IPS-NIHi11 (cell line): Measurements from ENCODE around the gene APBB2.
A peak's percentile ranks its signal among the peaks of the same experiment; 100 is the strongest.

Source experiments
- DNase-seq: peaks from one replicate; pipeline ENCODE4 v3.0.0; 2012; ENCODE audit warnings: mixed read lengths, low spot score

The APBB2 gene

DNA sequence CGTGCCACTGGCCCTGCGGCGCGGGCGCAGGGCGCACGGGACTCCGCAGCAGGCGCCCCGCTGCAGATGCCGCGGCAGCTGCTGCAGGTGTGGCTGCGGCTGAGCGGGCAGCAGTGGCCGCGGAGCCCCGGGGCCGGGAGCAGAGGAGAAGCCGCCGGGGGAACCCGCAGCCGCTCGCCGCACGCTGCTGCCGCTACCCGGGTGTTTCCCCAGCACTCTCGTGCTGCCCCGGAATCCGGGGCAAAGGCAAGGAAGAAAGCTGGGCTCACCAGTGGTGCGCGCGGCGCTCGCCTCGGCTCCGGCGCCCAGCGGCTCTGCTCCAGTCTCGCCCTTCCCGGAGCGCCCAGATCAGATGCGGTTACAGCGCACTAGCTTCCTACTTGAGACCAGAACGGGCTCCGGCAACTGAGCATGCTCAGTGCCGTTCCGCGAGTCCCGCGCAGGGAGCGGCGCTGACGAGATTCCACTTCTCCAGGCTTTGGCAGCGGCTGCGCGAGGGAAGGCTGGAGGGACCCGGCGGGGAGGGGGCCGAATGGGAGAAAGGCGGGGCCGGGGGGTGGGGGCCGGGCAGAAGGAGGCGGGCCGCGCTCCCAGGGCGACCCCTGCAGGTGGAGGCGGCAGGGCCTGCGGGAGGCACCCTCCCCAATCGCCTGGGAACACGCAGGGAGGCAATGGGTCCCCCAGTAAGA, at the start of gene APBB2:
Gene APBB2 (minus strand): TSS at position 407 of the 689 bp plus-strand sequence. CDS start 181,288 bp downstream, outside the sequence.
- DNase-seq: peak; percentile 98

DNA sequence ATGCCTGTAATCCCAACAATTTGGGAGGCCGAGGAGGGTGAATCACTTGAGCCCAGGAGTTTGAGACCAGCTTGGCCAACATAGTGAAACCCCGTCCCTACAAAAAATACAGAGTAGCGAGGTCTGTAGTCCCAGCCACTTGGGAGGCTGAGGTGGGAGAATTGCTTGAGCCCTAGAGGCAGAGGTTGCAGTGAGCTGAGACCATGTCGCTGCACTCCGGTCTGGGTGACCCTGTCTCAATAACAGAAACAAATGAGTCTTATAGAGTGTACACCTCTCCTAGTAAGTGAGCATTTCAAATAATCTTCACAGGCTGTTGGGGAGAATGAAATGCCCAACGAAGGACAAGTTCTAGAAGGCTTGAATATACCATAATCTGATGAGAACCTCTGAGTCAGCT, 47.9 kb upstream of the APBB2 start:
- DNase-seq: no peak

DNA sequence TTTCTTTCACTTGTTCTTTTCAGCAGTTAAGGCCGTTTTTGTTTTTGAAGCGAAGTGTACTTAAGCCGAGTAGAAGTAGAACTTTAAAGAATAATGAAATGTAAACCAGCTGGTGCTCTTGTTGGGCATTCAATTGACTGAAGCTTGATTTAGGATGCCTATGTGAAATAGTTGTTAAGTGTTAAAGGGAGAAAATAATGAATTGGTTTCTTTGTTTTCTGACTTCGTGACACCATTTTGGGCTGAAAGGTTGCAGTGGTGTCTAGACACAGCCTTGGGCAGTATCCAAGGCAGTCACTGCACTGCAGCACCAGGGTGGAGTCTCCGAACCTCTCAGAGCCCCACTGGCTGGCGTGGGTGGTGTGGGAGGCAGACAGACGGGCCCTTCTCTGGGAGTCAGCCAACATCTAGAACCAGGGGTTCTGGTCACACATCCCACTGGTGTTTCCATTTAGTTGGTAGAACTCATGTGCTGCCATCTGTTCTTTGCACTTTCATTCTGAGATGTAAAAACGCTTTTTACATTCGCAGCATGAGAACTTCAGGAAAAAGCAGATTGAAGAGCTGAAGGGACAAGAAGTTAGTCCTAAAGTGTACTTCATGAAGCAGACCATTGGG, 45.9 kb upstream of the APBB2 start:
- no peak for DNase-seq

DNA sequence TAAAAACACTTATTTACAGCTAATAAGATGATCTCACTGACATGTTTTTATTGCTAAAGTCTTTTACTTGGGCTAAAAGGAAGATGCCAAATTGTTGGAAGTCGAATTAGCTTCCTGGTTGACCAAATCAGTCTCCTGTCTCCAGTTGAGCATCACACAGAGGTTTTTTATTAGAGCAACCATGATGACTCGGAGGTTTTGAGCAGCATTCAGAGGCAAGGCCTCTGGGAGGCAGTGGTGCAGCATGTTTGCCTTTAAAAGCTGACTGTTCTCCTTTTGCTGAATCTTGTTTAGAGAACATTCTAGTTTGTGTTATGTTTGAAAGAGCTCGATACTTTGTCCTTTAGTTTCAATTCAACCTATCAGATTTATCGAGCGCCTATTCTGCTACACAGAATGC, 44.4 kb upstream of the APBB2 start:
- DNase-seq: peak; percentile 41

DNA sequence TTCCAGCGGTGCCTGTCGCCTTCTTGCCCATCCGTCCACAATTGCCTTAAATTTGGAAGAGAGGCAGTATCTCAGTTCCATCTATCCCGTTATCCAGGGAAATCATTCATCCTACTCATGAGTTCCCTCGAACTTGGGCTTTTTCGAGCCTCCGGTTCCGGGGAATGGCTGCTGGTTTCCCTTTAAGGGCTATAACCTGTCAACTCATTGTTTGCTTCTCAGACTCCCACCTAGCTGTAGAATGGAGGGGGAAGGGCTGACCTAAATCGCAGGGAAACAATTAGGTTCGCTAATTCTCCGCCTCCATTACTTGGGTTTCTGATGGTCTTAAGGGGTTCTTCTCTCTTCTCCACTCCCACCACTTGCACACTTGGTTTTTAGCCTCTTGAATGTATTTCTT, 43.6 kb upstream of the APBB2 start:
- peak; percentile 23 for DNase-seq

DNA sequence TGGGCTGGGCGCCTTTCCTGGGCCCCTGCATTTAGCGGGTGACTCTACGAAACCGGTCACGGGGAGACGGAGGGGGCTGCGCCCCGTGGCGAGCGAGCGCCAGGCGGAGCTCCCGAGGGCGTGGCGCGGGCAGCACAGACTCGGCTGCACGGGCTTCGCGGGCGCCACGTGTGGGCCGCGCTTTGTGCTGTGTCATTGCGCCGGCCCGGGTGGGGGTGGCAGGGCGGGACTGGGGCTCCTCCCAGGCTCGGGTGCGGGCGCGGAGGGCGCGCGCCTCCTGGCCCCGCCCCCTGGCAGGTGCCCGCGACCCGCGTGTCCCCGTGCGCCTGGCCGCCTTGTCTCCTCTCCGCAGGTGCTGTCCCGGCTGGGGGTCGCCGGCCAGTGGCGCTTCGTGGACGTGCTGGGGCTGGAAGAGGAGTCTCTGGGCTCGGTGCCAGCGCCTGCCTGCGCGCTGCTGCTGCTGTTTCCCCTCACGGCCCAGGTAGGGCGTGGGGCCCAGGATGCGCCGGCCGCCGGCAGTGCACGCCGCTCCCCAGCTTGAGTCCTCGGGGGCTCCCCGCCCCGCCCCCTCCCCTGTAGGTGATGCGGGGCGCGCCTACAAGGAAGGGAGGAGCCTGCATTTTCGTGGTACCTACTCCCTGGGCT, 43.0 kb upstream of the APBB2 start:
- DNase-seq: peak; percentile 75

DNA sequence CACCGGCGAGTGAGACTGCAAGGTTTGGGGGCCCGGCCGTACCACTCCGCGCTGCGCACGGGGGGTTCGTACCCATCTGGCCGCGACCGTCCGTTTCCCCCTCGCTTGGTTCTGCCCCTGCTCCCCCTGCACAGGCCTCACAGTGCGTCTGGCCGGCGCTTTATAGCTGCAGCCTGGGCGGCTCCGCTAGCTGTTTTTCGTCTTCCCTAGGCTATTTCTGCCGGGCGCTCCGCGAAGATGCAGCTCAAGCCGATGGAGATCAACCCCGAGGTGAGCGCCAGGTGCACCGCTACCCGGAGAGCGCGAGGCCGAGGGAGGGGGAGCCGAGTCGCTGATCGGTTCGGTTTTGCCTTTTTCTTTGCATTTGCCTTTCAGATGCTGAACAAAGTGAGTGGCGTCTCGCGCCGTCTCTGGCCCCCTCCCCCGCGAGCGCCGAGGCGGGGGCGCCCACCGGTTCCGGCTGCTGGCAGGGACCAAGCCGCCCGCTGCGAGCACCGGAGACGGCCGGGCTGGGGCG, 42.5 kb upstream of the APBB2 start, which contains the start of gene UCHL1:
Gene UCHL1 (plus strand): TSS at position 189 of the 517 bp plus-strand sequence. CDS start 49 bp downstream, at position 238.
- DNase-seq: peak; percentile 87

DNA sequence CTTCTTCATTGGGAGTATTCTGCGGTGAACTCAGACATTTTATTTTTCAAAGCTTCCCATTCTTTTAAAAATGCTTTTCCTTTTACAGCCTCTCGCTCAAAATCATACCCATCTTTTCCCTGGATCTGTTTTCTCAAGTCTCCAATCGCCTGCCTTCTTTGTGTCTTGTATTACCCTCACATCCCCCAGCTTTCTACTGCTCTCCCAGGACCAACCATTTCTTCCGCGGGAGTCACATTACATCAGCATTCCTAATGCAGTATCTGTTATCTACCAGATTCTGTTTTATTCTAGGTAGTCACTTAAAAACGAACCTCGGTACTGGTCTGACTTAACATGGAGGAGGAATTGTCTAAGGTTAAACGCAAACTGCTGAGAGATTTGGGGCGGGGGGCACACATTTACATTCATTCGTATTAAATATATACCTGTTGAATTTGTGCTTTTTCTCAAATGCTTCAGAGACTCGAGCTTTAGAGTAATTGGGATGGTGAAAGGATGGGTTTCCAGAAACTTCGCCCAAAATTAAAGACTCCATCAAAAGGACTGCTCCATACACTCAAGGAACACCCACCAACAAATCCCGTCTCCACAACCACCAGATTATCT, 41.9 kb upstream of the APBB2 start:
- DNase-seq: peak; percentile 21

DNA sequence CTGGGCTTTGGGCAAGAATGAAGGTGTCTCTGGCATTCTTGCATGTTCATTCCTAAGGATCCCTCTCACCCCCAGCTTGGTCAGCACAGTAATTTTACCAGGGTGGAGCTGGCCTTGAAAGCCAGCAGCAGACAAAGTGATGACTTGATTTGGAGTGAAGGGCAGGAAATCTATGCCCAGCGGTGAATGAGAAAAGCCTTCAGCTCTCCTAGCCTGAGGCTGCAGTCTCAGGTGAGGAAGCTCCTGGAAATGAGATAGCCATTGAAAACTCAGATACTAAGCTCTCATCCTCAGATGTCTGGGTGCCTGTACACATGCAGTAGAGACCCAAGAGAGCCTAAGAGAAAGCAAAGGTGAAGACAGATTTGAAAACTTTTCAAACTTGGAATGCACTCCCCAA, 31.6 kb upstream of the APBB2 start:
- no peak for DNase-seq

DNA sequence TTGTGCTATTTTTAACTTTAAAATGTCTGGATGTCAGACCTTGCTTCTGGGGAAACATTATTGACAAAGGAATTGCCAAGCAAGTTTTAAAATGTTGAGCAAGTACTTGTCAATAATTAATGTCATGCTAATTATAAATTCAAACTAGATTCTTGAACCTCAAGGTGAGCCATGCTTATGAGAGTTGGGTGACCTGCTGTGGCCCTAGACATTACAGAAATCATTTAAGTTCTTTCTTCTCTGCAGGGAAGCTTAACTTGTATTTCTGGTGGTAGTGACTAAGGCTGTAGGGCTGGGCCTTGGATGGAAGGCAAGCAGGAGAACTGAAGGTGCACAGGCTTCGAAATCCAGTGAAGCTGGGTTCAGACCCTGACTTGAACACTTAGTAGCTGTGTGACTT, 27.6 kb upstream of the APBB2 start:
- no peak for DNase-seq

DNA sequence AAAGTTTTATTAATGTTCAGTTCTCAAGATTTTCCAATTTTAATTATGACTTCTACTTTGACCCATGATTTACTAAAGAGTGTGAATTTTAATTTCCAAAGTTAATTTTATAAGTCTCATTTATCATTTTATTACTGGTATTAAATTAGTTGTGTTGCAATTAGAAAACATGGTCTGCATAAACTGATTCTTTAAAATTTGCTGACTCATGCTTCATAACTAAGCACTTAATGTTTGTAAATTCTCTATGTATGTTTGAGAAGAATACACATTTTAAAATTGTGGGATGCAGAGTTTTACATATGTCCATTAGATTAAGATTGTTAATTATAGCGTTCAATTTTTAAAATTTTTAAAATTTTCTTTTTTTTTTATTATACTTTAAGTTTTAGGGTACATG, 22.2 kb upstream of the APBB2 start:
- no peak for DNase-seq

DNA sequence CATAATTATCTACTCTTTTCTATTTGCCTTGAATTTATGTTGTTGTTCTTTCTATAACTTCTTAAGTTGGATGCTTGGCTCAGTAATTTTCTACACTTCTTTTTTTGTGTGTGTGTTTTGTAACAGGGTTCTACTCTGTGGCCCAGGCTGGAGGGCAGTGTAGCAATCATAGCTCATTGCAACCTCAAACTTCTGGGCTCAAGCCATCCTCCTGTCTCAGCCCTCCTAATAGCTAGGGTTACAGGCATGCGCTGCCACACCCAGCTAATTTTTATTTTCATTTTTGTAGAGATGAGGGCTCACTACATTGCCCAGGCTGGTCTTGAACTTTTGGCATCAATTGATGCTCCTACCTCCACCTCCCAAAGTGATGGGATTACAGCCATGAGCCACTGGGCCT, 21.7 kb upstream of the APBB2 start:
- DNase-seq: no peak

DNA sequence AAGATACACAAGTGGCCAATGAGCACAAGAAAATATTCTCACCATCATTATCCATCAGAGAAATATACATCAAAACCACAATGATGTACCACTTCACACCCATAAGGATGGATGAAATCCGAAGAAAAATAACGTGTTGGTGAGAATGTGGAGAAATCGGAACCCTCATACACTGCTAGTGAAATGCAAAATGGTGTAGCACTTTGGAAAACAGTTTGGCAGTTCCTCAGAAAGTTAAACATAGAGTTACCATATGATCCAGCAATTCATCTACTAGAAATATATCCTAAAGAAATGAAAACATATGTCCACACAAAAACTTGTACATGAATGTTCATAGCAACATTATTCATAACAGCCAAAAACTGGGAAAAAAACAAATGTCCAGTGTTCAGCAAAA, 18.5 kb upstream of the APBB2 start:
- DNase-seq: no peak

DNA sequence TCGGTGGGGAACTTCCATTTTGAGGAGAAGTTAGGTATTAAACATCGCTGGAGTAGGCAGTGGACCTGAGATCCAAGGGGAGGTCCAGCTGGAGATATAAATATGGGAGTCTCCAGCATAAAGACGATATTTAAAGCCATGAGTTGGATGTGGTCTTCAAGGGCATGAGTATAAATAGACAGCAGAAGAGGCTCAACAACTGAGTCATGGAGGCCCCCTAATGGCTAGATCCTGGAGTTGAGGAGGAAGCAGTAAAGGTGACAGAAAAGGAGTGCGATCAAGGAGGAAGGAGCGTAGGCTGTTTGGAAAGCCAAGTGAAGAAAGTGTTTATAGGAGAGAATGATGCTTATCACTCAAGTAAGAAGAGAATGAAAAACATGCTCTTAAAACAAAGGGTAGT, 18.1 kb upstream of the APBB2 start:
- DNase-seq: no peak

DNA sequence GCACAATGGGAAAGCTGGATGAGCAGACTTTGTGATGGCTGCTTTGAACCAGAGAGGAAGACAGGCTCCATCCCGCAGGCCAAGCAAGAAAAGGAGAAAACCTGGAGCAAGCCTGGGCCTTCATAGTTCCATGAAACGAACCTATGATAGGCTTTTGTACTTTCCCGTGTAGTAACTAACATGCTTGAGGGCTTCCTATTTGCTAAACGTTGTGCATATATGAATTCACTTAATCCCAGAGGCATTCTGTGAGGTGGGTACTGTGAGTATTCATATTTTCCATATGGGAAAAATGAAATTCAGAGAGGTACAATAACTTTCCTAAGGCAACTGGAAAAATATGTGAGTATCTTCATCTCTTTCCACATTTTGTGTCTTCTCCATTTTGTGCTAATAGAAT, 13.6 kb upstream of the APBB2 start:
- DNase-seq: no peak

DNA sequence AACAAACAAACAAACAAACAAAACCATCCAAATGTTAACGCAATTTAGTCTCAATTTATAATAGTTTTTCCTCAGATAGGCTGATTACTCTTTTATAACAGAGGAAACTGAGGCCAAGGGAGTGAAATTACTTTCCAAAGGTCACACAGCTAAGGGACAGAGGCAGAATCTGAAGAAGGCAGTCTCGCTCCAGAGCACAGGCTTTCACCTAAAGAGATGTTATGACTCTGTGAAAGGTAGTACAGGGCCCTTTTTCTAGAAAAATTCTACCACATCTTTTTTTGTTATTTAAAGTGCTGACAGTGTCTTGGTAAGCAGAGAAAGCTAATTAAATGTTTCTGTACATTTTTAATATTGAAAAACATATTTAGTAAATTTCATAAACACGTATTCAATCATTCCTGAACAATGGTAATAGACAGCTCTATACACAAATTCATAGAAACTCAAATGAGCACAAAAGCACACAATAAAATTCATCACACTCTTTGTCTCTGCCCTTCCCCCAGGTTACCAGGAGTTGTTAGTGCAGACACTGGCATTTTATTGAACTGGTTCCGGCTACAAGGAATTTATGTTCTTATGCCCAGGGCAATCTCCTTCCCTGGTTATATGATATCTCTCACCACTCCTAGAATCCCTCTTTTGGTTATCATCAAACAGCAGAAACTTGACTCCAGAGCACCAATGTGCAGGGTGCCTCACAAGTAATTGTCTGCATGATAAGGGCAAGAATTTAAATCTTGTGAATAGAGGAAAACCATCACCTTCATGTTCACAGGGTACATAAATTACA, 7.7 kb upstream of the APBB2 start:
- no peak for DNase-seq

DNA sequence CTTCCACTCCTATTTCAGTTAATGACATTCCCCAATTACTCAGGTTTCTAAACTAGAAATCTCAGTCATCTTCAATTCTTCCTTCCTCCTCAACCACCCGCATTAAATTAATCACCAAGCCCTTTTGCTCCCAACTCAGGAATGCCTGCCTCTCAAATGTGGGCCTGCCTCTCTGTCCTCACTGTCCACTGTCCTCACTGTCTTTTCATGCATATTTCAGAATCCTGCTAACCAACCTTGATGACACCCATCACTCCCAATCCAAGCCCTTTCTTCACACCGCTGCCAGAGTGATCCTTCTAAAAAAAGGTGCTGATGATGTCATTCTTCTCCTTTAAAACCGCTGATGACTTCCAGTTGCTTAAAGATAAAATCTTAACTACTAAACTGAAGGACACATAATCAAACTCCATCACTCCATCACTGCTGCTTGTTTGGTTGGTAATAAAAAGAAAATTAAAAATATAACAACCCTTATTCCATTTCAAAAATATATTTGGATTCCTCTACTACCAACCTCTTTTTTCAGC, 5.1 kb upstream of the APBB2 start:
- DNase-seq: no peak

DNA sequence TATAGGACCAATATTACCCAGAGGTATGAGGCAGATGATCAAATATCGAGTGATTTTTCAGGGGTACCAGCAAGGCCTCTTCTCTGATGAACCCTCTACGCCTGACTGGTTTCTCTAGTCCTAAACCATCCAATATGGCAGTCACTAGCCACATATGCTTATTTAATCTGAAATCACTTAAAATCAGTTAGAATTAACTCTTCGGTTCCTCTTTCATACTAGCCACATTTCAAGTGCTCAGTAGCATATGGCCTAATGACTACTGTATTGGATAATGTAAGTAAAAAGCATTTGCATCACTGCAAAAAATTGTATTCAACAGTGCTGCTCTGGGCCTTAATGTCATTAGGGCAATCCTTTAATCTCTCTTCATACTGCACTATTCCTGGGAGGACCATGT, 4.4 kb upstream of the APBB2 start:
- DNase-seq: no peak

DNA sequence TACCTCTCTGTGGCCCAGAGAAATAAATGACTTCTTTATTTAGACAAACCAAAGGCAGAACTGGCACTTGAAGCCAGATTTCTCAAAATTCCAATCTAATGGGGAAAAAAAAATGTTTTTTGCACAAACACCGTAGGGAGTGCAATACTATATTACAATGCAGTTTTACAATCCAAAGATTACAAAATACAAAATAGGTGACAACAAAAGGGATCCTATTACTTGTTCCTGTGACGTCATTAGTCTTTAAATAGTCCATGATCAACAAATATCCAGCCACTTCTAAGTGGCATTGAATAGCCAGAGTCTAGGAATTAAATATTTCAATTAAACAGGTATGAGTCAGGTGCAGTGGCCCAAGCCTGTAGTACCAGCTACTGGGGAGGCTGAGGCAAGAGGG, 3.0 kb upstream of the APBB2 start:
- DNase-seq: no peak

DNA sequence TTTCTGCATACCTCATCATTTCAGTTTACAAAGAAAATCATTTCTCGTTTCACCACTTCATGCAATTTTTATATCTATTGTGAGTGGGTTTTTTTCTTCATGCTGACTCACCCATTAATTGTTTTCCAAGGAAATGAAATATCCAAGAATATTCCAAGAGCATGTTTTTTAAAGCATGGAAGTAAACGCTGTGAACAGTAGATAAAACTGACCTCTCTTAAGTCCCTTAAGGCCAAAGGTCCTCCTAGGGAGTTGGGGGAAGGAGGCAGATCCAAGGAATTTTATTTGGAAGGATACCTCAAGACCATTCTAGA, 2.6 kb upstream of the APBB2 start:
- no peak for DNase-seq

DNA sequence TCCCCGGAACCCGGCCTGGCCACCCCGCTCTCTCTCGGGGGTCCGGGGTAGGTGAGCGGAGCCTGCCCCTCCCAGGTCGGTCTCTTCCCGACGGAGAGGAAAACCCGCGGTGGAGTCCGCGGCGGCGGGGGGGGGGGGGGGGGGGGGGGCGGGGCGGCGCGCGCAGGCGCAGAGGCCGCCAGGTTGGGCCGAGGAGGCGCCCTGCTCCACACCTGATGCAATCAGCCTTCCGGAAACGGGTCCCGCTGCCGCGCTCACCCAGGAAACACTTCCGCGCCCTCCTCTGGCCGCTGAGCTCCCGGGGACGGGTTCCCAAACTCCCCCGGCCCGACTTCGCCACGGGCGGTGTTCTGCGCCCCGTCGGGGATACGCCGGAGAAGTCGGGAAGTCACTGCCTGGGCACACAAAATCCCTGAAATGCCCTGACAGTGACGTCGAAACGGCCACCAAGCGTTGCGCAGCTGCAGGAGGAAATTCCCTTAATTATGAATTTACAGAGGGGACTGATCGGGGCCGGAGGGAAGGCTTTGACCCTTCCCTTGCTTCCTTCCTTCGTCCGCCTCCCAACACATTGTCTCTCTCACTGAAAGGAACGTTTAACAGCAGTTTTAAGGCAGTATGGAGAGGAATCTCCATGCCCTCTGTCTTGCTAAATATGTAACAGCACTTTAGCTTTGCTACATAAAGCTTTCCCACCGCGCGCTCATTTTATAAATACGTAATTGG, 2.1 kb upstream of the APBB2 start:
- DNase-seq: peak; percentile 89
